Nephron progenitor cell (in vitro differentiated cells): ENCODE results near the gene CD300LB.

Experiments
- DNase-seq: peaks from one replicate; pipeline ENCODE4 v3.0.0; 2021
- H3K27ac Mint-ChIP-seq: 2 replicates; pipeline ENCODE4 v1.8.0; 2021; ENCODE audit warnings: mild to moderate bottlenecking, moderate library complexity, mixed read lengths
- H3K27me3 Mint-ChIP-seq: 2 replicates; pipeline ENCODE4 v1.8.0; 2021; ENCODE audit warnings: mild to moderate bottlenecking, low read depth, mixed read lengths; ENCODE audit not compliant: poor library complexity
- H3K36me3 Mint-ChIP-seq: 2 replicates; pipeline ENCODE4 v1.8.0; 2021; ENCODE audit warnings: low read depth, mixed read lengths
- H3K4me1 Mint-ChIP-seq: 2 replicates; pipeline ENCODE4 v1.8.0; 2021; ENCODE audit warnings: mixed read lengths
- H3K4me3 Mint-ChIP-seq: 2 replicates; pipeline ENCODE4 v1.8.0; 2021; ENCODE audit warnings: mild to moderate bottlenecking, moderate library complexity, mixed read lengths
- H3K9me3 Mint-ChIP-seq: 2 replicates; pipeline ENCODE4 v1.8.0; 2021; ENCODE audit warnings: mild to moderate bottlenecking, moderate library complexity, mixed read lengths
- CTCF ChIP-seq: fragments of 200-600 bp; sonication (generic); IDR thresholded peaks from 2 replicates; pipeline ENCODE4 v1.5.0; 2021; ENCODE audit warnings: antibody characterized with exemption

CD300LB gene

GRCh38 chr17:74554909-74555308 lies 23.6 kb upstream of the CD300LB start:
- H3K9me3 Mint-ChIP-seq = peaks cover 29% of the 10 kb centered on the region
- peaks cover 27% of the 10 kb centered on the region for H3K4me1 Mint-ChIP-seq
- H3K27me3 Mint-ChIP-seq = peaks cover 30% of the 10 kb centered on the region
- H3K27ac Mint-ChIP-seq = peak overlapping the region; percentile 36
- no peaks in the 10 kb centered on the region for H3K36me3 Mint-ChIP-seq
- no peak for DNase-seq
- H3K4me3 Mint-ChIP-seq = no peak overlapping the region
- no peak for TF ChIP-seq CTCF

GRCh38 chr17:74552037-74552436 lies 20.8 kb upstream of the CD300LB start:
- no peak overlapping the region for H3K4me3 Mint-ChIP-seq
- H3K9me3 Mint-ChIP-seq = peaks cover 11% of the 10 kb centered on the region
- peaks cover 28% of the 10 kb centered on the region for H3K27me3 Mint-ChIP-seq
- H3K36me3 Mint-ChIP-seq = no peaks in the 10 kb centered on the region
- H3K27ac Mint-ChIP-seq = no peak overlapping the region
- DNase-seq = peak; percentile 24
- H3K4me1 Mint-ChIP-seq = peaks cover 27% of the 10 kb centered on the region
- no peak for TF ChIP-seq CTCF

- DNase-seq = no peak
- Mint-ChIP-seq H3K27me3 (peaks cover 32% of the 10 kb centered on the region), H3K4me3 (no peak overlapping the region), H3K4me1 (peaks cover 27% of the 10 kb centered on the region), H3K36me3 (no peaks in the 10 kb centered on the region), H3K9me3 (no peaks in the 10 kb centered on the region), H3K27ac (no peak overlapping the region)
- TF ChIP-seq CTCF = no peak
These were observed 19.3 kb upstream of the CD300LB start for GRCh38 chr17:74550602-74551001.

- Mint-ChIP-seq H3K36me3 (no peaks in the 10 kb centered on the region), H3K4me1 (peaks cover 37% of the 10 kb centered on the region), H3K27me3 (peaks cover 31% of the 10 kb centered on the region), H3K9me3 (no peaks in the 10 kb centered on the region), H3K27ac (no peak overlapping the region), H3K4me3 (no peak overlapping the region)
- no peak for TF ChIP-seq CTCF
- no peak for DNase-seq
These were observed 18.1 kb upstream of the CD300LB start for GRCh38 chr17:74549343-74549742.

- H3K27me3 Mint-ChIP-seq = peaks cover 20% of the 10 kb centered on the region
- peaks cover 37% of the 10 kb centered on the region for H3K4me1 Mint-ChIP-seq
- no peak overlapping the region for H3K4me3 Mint-ChIP-seq
- H3K27ac Mint-ChIP-seq = no peak overlapping the region
- no peaks in the 10 kb centered on the region for H3K36me3 Mint-ChIP-seq
- DNase-seq = no peak
- TF ChIP-seq CTCF = no peak
- H3K9me3 Mint-ChIP-seq = no peaks in the 10 kb centered on the region
These were observed 16.5 kb upstream of the CD300LB start for GRCh38 chr17:74547736-74548135.

- H3K4me3 Mint-ChIP-seq = no peak overlapping the region
- DNase-seq = no peak
- no peaks in the 10 kb centered on the region for H3K9me3 Mint-ChIP-seq
- H3K36me3 Mint-ChIP-seq = no peaks in the 10 kb centered on the region
- peaks cover 23% of the 10 kb centered on the region for H3K27me3 Mint-ChIP-seq
- peak overlapping the region; percentile 4 for H3K27ac Mint-ChIP-seq
- TF ChIP-seq CTCF = no peak
- H3K4me1 Mint-ChIP-seq = peaks cover 34% of the 10 kb centered on the region
These were observed 16.0 kb upstream of the CD300LB start for GRCh38 chr17:74547264-74547663.
